Vagina (tissue), 2 donors: ENCODE measurements around the gene TRIM36.

Experiments
- CTCF ChIP-seq, 3 experiments: fragments of 450-650 bp in 2 of 3; fragments of 200-600 bp in 1 of 3; sonication (generic) in 1 of 3; IDR thresholded peaks; one replicate each; pipeline ENCODE4 v1.5.1; 2017 to 2019; ENCODE audit warnings: antibody characterized with exemption in 3 of 3, mild to moderate bottlenecking in 2 of 3, moderate library complexity in 2 of 3
- POLR2A ChIP-seq, 2 donors: fragments of 450-650 bp; IDR thresholded peaks; one replicate each; pipeline ENCODE4 v1.6.1; 2017; ENCODE audit warnings: antibody characterized with exemption in 2 of 2, mild to moderate bottlenecking in 2 of 2, moderate library complexity in 2 of 2

DNA sequence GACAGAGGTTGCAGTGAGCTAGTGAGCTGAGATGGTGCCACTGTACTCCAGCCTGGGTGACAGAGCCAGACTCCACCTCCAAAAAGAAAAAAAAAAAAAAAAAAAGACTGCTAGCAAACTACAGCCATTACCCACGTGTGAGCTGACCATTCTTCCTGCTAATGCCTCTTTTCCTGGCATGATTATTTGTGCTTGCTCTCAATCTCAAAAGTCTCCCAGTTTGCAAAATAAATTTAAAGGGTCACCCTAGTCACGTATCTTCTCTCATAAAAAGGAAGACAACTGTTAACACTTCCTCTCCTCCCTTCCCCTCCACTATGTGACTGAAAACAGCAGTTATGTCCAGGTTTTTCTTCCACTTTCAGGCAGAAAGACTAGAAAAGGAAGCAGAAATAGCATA, 37.2 kb downstream of the TRIM36 start:
- TF ChIP-seq CTCF (IDR thresholded peaks at IDR 0.05), result no peak
- TF ChIP-seq POLR2A (IDR thresholded peaks at IDR 0.05), result no peak
